Measurements from ENCODE around the gene CHTF18.

GRCh38 chr16:765488-765865, 22.9 kb upstream of the CHTF18 start:
- TF ChIP-seq CTCF (IDR thresholded peaks at IDR 0.05; ENCODE audit: low read depth, low read length, poor library complexity, severe bottlenecking), result no peak
- no peak for TF ChIP-seq EZH2phosphoT487 (IDR thresholded peaks at IDR 0.05; ENCODE audit: borderline replicate concordance, low read length)
